Right cardiac atrium (tissue), 5 donors: ENCODE measurements around the gene CCDC149. TPM values are rescaled to one million over a fixed set of nuclear protein-coding genes. Genes with fewer than 3 reads are reported as not detected.

Source experiments
- ATAC-seq, 2 donors: fragments of 200-7000 bp; cut with Tn5 transposase; one replicate each; pipeline versions ENCODE4 v1.8.0 to v1.9.1; 2020; ENCODE audit warnings: moderate library complexity in 2 of 2, mild to moderate bottlenecking in 1 of 2
- DNase-seq, 3 donors: peaks; one replicate each; pipeline ENCODE4 v3.0.0-alpha.2; 2020
- H3K27ac ChIP-seq: one replicate; pipeline ENCODE4 v1.5.1; 2013; ENCODE audit warnings: mild to moderate bottlenecking, low read length, control low read depth, moderate library complexity
- H3K27me3 ChIP-seq: one replicate; pipeline ENCODE4 v1.6.1; 2013; ENCODE audit not compliant: control insufficient read depth, insufficient read depth
- H3K4me1 ChIP-seq: one replicate; pipeline ENCODE4 v1.6.1; 2013; ENCODE audit warnings: low read length; ENCODE audit not compliant: control insufficient read depth, insufficient read depth
- H3K4me3 ChIP-seq: one replicate; pipeline ENCODE4 v1.5.1; 2013; ENCODE audit warnings: low read length, control low read depth
- H3K9me3 ChIP-seq: one replicate; pipeline ENCODE4 v1.6.1; 2013; ENCODE audit warnings: low read length; ENCODE audit not compliant: control insufficient read depth
- WGBS: extraction: QIAGEN DNeasy Blood & Tissue Kit; methylation state at CpG from one replicate; pipeline ENCODE4 v1.1.7; 2013; 5-methylcytosine and 5-hydroxymethylcytosine counted together
- intact Hi-C, 4 donors: fragments of 100-400 bp; cut with DNase I; formaldehyde crosslinking; loops; one replicate each; pipeline versions ENCODE4 v1.11.0 to v1.14.0; 2022 to 2023
- polyA plus RNA-seq: library from polyadenylated mRNA; stranded (reverse); fragments of 200-250 nt; gene quantifications from one replicate; pipeline ENCODE4 v1.2.3, GENCODE V29; 2013
- total RNA-seq, 4 donors: library from RNA; stranded (reverse); fragmentation: NEBNext Ultra II Directional; extraction: Animal tissue kit (Norgen Biotek cat#: 25700); gene quantifications; one replicate each; pipeline ENCODE4 v1.2.1, GENCODE V29; 2021
- donor health status: healthy with polysubstance abuse.
- donor health status: DM: no; HTN: yes; CAD: no.
- donor health status: DM: no; HTN: no; CAD: no.
- donor health status: DM: no; HTN: yes; CAD: no; lungs with severe emphysema.
- donor health status: DM: yes; HTN: yes; CAD: no.

CCDC149 gene
- total and polyA plus RNA-seq, 5 donors, result 10.1 to 17.4 (median 15.4) TPM

DNA sequence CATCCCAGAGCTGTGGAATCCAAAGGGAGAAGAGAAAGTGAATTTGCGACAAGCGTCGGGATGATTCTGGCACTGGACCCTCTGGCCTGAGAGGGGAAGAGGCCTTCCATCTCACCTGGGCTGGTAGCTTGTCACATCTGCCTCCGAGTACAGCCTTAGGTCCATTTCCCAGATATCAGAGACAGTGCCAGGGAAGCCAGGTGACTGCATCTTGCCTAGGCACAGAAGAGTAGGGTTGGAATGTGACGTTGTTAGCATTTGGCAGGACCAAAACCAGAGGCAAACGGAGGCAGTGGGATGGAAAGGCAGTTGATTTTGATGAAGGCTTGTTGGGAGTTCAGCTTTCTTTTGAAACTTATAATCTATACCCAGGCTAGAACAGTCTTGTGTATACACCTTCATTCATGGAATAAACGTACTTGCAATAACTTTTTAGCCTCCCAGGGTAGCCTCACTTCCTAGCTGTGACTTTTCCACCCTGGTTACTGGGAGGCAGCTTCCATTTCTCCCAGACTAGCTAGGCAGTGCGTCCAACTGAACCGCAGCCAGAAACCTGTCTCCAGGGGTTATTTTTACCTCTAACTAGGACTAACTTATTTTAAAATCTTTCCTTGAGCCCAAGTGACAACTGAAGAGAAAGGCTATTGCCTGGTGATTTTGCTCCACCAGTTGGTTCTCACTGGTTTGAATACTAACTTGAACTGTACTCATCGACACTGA lies 111.5 kb downstream of the CCDC149 start:
- WGBS, result 57% methylated on average over 10 of the region's 10 CpGs
- H3K27ac ChIP-seq, result no peak overlapping the region
- peak in 1 of 3 donors; percentile 42 for DNase-seq
- intact Hi-C loops, result no loop called here
- no peaks in the 10 kb centered on the region for H3K9me3 ChIP-seq
- H3K4me1 ChIP-seq, result peaks cover 2% of the 10 kb centered on the region
- no peak for ATAC-seq
- no peaks in the 10 kb centered on the region for H3K27me3 ChIP-seq
- H3K4me3 ChIP-seq, result peak overlapping the region; percentile 4

DNA sequence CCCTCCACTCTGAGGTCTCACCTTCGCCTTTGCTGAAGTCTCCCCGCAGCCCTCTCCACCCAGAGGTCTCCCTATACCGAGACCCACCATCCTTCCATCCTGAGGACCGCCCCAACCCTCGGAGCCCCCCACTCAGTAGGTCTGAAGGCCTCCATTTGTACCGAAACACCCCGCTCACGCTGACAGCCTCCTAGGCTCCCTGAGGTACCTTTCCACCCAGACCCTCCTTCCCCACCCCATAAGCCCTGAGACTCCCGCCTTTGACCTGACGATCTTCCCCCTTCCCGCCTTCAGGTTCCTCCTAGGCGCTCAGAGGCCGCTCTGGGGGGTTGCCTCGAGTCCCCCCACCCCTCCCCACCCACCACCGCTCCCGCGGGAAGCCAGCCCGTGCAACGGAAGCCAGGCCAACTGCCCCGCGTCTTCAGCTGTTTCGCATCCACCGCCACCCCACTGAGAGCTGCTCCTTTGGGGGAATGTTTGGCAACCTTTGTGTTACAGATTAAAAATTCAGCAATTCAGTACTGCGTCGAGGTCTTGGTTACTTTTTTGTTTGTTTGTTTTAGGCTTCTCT lies 112.4 kb downstream of the CCDC149 start:
- WGBS, result 23% methylated on average over 25 of the region's 25 CpGs
- Histone ChIP-seq H3K27ac (no peak overlapping the region), H3K27me3 (no peaks in the 10 kb centered on the region), H3K4me3 (no peak overlapping the region), H3K9me3 (no peaks in the 10 kb centered on the region), H3K4me1 (peaks cover 2% of the 10 kb centered on the region)
- ATAC-seq, result peak; percentile 15 to 22
- peak; percentile 47 to 78 (median 73) for DNase-seq
- intact Hi-C loops, result no loop called here

- no peak for ATAC-seq
- 28% methylated on average over 103 of the region's 103 CpGs for WGBS
- intact Hi-C loops, result loop anchor here in 1 of 4 donors (10.0 kb wide), 1 partner anchor 65 kb away; no protein-coding TSS in a partner anchor
- Histone ChIP-seq H3K4me3 (no peak overlapping the region), H3K27ac (no peak overlapping the region), H3K9me3 (no peaks in the 10 kb centered on the region), H3K4me1 (peaks cover 2% of the 10 kb centered on the region), H3K27me3 (no peaks in the 10 kb centered on the region)
- DNase-seq, result peak; percentile 16 to 70 (median 54)
Measured at GRCh38 chr4:24799544-24800324, 113.1 kb downstream of the CCDC149 start.

DNA sequence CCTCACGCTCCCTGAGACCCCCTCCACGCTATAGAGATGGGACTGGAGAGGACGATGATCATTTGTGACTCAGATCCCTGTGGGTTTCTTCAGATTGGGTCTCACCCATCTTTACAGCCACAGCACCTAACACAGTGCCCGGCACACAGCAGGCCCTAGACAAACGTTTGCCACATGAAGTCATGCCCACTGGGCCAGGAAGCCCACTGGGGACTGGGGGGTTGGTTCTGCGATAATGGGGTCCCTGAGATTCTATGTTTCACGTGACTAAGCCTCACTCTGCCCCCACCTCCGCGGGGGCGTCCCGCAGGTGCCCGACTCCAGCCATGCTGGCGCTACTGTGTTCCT lies 113.7 kb downstream of the CCDC149 start:
- DNase-seq, result no peak
- no peak overlapping the region for H3K27ac ChIP-seq
- no peak for ATAC-seq
- WGBS, result 79% methylated on average over 13 of the region's 13 CpGs
- H3K4me3 ChIP-seq, result no peak overlapping the region
- peaks cover 6% of the 10 kb centered on the region for H3K4me1 ChIP-seq
- no peaks in the 10 kb centered on the region for H3K9me3 ChIP-seq
- H3K27me3 ChIP-seq, result no peaks in the 10 kb centered on the region
- intact Hi-C loops, result loop anchor here in 1 of 4 donors (10.0 kb wide), 1 partner anchor 64 kb away; no protein-coding TSS in a partner anchor

GRCh38 chr4:24798036-24798610 lies 114.7 kb downstream of the CCDC149 start:
- intact Hi-C loops, result loop anchor here in 1 of 4 donors (10.0 kb wide), 1 partner anchor 63 kb away; no protein-coding TSS in a partner anchor
- Histone ChIP-seq H3K27me3 (no peaks in the 10 kb centered on the region), H3K9me3 (no peaks in the 10 kb centered on the region), H3K4me3 (no peak overlapping the region), H3K4me1 (peaks cover 6% of the 10 kb centered on the region), H3K27ac (no peak overlapping the region)
- DNase-seq (no peak), ATAC-seq (no peak)
- WGBS, result 72% methylated on average over 5 of the region's 5 CpGs

DNA sequence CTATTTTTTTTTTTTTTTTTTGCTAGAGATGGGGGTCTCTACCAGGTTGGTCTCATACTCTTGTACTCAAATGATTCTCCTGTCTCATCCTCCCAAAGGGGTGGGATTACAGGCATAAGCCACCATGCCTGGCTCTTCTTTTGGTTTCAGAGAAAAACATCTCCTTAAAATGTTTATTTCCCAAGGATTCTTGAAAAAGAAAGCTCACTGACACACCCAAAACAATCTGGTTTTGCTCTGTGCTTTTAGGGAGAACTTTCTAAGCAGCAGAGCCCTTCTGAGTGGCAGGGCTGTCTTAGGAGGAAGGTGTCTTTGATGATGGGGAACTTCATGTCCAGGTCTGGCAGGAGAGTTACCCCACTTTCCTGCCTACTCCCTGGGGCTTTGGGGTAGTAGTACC lies 116.2 kb downstream of the CCDC149 start:
- H3K27ac ChIP-seq, result no peak overlapping the region
- DNase-seq, result no peak
- H3K9me3 ChIP-seq, result no peaks in the 10 kb centered on the region
- H3K27me3 ChIP-seq, result no peaks in the 10 kb centered on the region
- no peak overlapping the region for H3K4me3 ChIP-seq
- H3K4me1 ChIP-seq, result peaks cover 6% of the 10 kb centered on the region
- intact Hi-C loops, result loop anchor here in 1 of 4 donors (10.0 kb wide), 1 partner anchor 62 kb away; no protein-coding TSS in a partner anchor
- no peak for ATAC-seq

- ATAC-seq (peak; percentile 7 to 19), DNase-seq (peak in 1 of 3 donors; percentile 20)
- intact Hi-C loops, result loop anchor here in 1 of 4 donors (10.0 kb wide), 1 partner anchor 61 kb away; no protein-coding TSS in a partner anchor
- peaks cover 3% of the 10 kb centered on the region for H3K4me1 ChIP-seq
- H3K27me3 ChIP-seq, result no peaks in the 10 kb centered on the region
- peak overlapping the region; percentile 35 for H3K4me3 ChIP-seq
- no peaks in the 10 kb centered on the region for H3K9me3 ChIP-seq
- WGBS, result 32% methylated on average over 9 of the region's 9 CpGs
- peak overlapping the region; percentile 86 for H3K27ac ChIP-seq
Measured at GRCh38 chr4:24795666-24796381, 117.0 kb downstream of the CCDC149 start.

DNA sequence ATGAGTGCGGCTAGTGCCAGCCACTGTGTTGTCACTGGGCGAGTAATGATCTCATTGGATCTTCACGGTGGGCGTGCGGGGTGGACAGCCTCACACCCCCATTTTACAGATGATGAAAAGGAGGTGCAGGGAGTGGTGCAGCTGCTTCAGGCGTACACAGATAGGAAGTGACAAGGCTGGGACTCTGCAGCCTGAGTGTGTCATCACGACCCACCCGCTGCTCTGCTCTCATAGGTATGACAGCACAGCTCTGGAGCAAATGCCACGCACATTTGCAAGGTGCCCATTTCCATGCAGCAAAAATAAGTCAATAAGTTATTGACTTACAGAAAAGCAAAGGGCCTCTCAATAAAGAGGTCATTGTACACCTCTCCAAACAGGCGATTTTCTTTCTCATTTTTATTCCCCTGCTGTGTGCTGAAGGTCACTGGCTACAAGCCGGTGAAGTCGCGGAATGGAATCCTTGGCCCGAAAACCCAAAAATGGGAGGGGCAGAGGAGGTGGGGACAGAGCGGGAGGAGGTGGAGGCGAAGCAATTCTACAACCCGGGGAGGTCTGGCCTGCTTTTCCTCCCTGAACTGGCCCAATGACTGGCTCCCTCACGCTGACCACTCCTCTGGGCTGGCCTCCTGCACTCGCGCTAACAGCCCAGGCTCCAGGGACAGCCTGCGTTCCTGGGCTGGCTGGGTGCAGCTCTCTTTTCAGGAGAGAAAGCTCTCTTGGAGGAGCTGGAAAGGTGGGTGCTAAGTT lies 117.8 kb downstream of the CCDC149 start, which contains the start of gene SOD3:
SOD3 (plus strand) TSS at position 658 of the 750 bp plus-strand sequence. CDS start 3,949 bp downstream, outside the sequence.
- H3K4me3 ChIP-seq, result peak within 1 kb of the TSS; percentile 35
- H3K27me3 ChIP-seq, result no peaks in the 10 kb centered on the region
- DNase-seq, result peak; percentile 87 to 91 (median 91)
- peak; percentile 97 to 98 for ATAC-seq
- peaks cover 3% of the 10 kb centered on the region for H3K4me1 ChIP-seq
- H3K27ac ChIP-seq, result peak within 1 kb of the TSS; percentile 86
- H3K9me3 ChIP-seq, result no peaks in the 10 kb centered on the region
- intact Hi-C loops, result loop anchor here in 1 of 4 donors (10.0 kb wide), 1 partner anchor 60 kb away; no protein-coding TSS in a partner anchor
- WGBS, result 22% methylated on average over 21 of the region's 21 CpGs

DNA sequence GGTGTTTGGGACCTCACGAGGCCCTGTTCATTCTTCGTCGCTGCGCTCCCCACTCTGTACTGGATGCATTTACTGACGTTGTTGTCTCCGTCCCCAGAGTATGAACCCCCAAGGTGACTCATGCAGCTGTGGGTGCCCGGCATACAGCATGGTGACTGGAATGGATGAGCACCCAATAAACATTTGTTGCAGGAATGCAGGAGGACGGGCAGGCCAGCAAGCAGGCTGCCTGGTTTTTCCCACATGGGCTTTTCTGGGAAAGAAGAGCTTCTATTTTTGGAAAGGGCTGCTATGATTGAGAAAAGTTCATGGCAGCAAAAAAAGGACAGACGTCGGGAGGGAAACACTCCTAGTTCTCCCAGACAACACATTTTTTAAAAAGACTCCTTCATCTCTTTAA lies 118.4 kb downstream of the CCDC149 start:
- no peak overlapping the region for H3K4me3 ChIP-seq
- peak overlapping the region; percentile 86 for H3K27ac ChIP-seq
- intact Hi-C loops, result loop anchor here in 1 of 4 donors (10.0 kb wide), 1 partner anchor 60 kb away; no protein-coding TSS in a partner anchor
- WGBS, result 46% methylated on average over 10 of the region's 10 CpGs
- no peaks in the 10 kb centered on the region for H3K9me3 ChIP-seq
- peaks cover 3% of the 10 kb centered on the region for H3K4me1 ChIP-seq
- ATAC-seq, result peak; percentile 26 to 41
- DNase-seq, result peak; percentile 38 to 60 (median 59)
- H3K27me3 ChIP-seq, result no peaks in the 10 kb centered on the region
